HepG2 (cell line): Measurements from ENCODE around the gene PDZD8. TPM values are rescaled to one million over a fixed set of nuclear protein-coding genes. Genes with fewer than 3 reads are reported as not detected.

Source experiments
- ATAC-seq: fragments of 200-7000 bp; cut with Tn5 transposase; 3 replicates; pipeline ENCODE4 v1.9.1; 2020; ENCODE audit warnings: mild to moderate bottlenecking, moderate library complexity
- BruUV-seq: library from RNA; stranded (reverse); fragments of 400-500 nt; replicated peaks from 2 replicates; lab custom pipeline; 2021; lab: Mats Ljungman, UMichigan
- CTCF ChIA-PET: fragments of 300-600 bp; formaldehyde crosslinking; extraction: SDS; loops from one replicate; lab custom pipeline; 2021; ENCODE audit warnings: low total read pairs, inconsistent platforms, low intra/inter-chr PET ratio; lab: Yijun Ruan, JAX
- POLR2A ChIA-PET: fragments of 350-600 bp; sonication (Branson Sonifier 250); formaldehyde crosslinking; loops from one replicate; lab custom pipeline; 2020; ENCODE audit warnings: antibody characterized with exemption, inconsistent platforms; lab: Yijun Ruan, JAX
- DNase-seq: peaks from one replicate; pipeline ENCODE4 v3.0.0-alpha.2; 2015; ENCODE audit warnings: low spot score
- FAIRE-seq: peaks from 3 replicates; lab custom pipeline; 2011; peaks lifted over from hg19 to GRCh38; lab: Jason Lieb, UNC
- H2AFZ ChIP-seq: one replicate; pipeline ENCODE4 v1.6.1; 2011; ENCODE audit warnings: low read length, inconsistent platforms
- H3K27ac ChIP-seq: fragments of 300-600 bp; 3 replicates; pipeline ENCODE4 v1.8.0; 2011; ENCODE audit warnings: mixed run types, mild to moderate bottlenecking, mixed read lengths, low read length, inconsistent platforms; ENCODE audit not compliant: insufficient read depth; ENCODE audit errors: extremely low read length
- H3K27me3 ChIP-seq, 2 experiments: fragments of 200-600 bp in 1 of 2; 2 replicates in 1 of 2; 3 replicates in 1 of 2; pipeline versions ENCODE4 v1.6.0 to v1.8.0; 2011; ENCODE audit warnings: low read length in 2 of 2, mild to moderate bottlenecking in 2 of 2, moderate library complexity in 2 of 2, inconsistent platforms in 1 of 2; ENCODE audit not compliant: insufficient read depth in 2 of 2, control insufficient read depth in 1 of 2
- H3K36me3 ChIP-seq, 2 experiments: fragments of 200-600 bp in 1 of 2; replicated peaks in 1 of 2; 2 replicates in 1 of 2; 3 replicates in 1 of 2; pipeline versions ENCODE4 v1.5.1 to v1.8.0; 2011; ENCODE audit warnings: low read length in 2 of 2, inconsistent platforms in 1 of 2; ENCODE audit not compliant: insufficient read depth in 2 of 2, control insufficient read depth in 1 of 2
- H3K4me1 ChIP-seq: 2 replicates; pipeline ENCODE4 v1.5.1; 2012; ENCODE audit warnings: low read length, inconsistent platforms; ENCODE audit not compliant: insufficient read depth
- H3K4me2 ChIP-seq: 2 replicates; pipeline ENCODE4 v1.6.0; 2011; ENCODE audit warnings: low read depth, low read length, inconsistent platforms
- H3K4me3 ChIP-seq, 3 experiments: fragments of 200-600 bp in 1 of 3; sonication (generic), shearing (Covaris generic) in 1 of 3; replicated peaks in 1 of 3; 2 replicates each; pipeline ENCODE4 v1.5.1; 2011 to 2016; ENCODE audit warnings: low read length in 3 of 3, inconsistent platforms in 2 of 3, low read depth in 2 of 3, mild to moderate bottlenecking in 2 of 3, control low read depth in 1 of 3, mixed read lengths in 1 of 3; ENCODE audit not compliant: insufficient read depth in 1 of 3
- H3K79me2 ChIP-seq: one replicate; pipeline ENCODE4 v1.6.1; 2011; ENCODE audit warnings: low read length, inconsistent platforms; ENCODE audit not compliant: insufficient read depth
- H3K9ac ChIP-seq: 2 replicates; pipeline ENCODE4 v1.6.0; 2011; ENCODE audit warnings: mild to moderate bottlenecking, low read depth, low read length, inconsistent platforms; ENCODE audit not compliant: insufficient read depth
- H3K9me3 ChIP-seq: 2 replicates; pipeline ENCODE4 v1.5.1; 2012; ENCODE audit warnings: mild to moderate bottlenecking, low read length
- H4K20me1 ChIP-seq: 2 replicates; pipeline ENCODE4 v1.6.0; 2011; ENCODE audit warnings: inconsistent platforms, mild to moderate bottlenecking, low read length, moderate library complexity; ENCODE audit not compliant: insufficient read depth
- BHLHE40 ChIP-seq: IDR thresholded peaks from 2 replicates; pipeline ENCODE4 v1.6.1; 2011; ENCODE audit warnings: low read length, improper control_type of control experiment
- GFI1 ChIP-seq: sonication (generic); formaldehyde crosslinking; IDR thresholded peaks from 2 replicates; pipeline ENCODE4 v1.5.0; 2020; ENCODE audit warnings: missing genetic modification reagents, mild to moderate bottlenecking, borderline replicate concordance
- ISX ChIP-seq: sonication (generic); formaldehyde crosslinking; conservative IDR thresholded peaks from 2 replicates; pipeline ENCODE4 v1.5.0; 2020; ENCODE audit warnings: missing genetic modification reagents
- JUND ChIP-seq: sonication (generic); formaldehyde crosslinking; IDR thresholded peaks from 2 replicates; pipeline ENCODE4 v1.8.0; 2022; ENCODE audit warnings: mild to moderate bottlenecking, missing genetic modification reagents
- NFKBIZ ChIP-seq: IDR thresholded peaks from 2 replicates; pipeline ENCODE4 v1.6.1; 2018; ENCODE audit warnings: missing genetic modification reagents, missing compliant biosample characterization
- NR2C2 ChIP-seq: sonication (generic); formaldehyde crosslinking; IDR thresholded peaks from 2 replicates; pipeline ENCODE4 v1.4.0; 2020; ENCODE audit warnings: missing genetic modification reagents, mild to moderate bottlenecking, moderate library complexity, borderline replicate concordance
- NR3C1 ChIP-seq: sonication (generic); formaldehyde crosslinking; IDR thresholded peaks from 2 replicates; pipeline ENCODE4 v1.4.0; 2020; ENCODE audit warnings: missing genetic modification reagents
- ZNF44 ChIP-seq: sonication (generic); formaldehyde crosslinking; IDR thresholded peaks from 2 replicates; pipeline ENCODE4 v1.5.1; 2020; ENCODE audit warnings: mild to moderate bottlenecking, missing genetic modification reagents
- ZNF737 ChIP-seq: sonication (generic); formaldehyde crosslinking; IDR thresholded peaks from 2 replicates; pipeline ENCODE4 v1.5.0; 2020; ENCODE audit warnings: missing genetic modification reagents, mild to moderate bottlenecking, borderline replicate concordance
- ZNF788 ChIP-seq: sonication (generic); formaldehyde crosslinking; IDR thresholded peaks from 2 replicates; pipeline ENCODE4 v1.5.0; 2020; ENCODE audit warnings: mild to moderate bottlenecking, missing genetic modification reagents, borderline replicate concordance
- ZSCAN12 ChIP-seq: sonication (generic); formaldehyde crosslinking; IDR thresholded peaks from 2 replicates; pipeline ENCODE4 v1.9.0; 2021; ENCODE audit warnings: mild to moderate bottlenecking, missing genetic modification reagents
- WGBS: methylation state at CpG from one replicate; pipeline ENCODE4 v1.1.6; 2017; ENCODE audit warnings: low lambda C conversion rate; 5-methylcytosine and 5-hydroxymethylcytosine counted together
- in situ Hi-C: cut with HindIII; loops from 2 replicates; pipeline ENCODE4 v1.10.0; 2017; ENCODE audit warnings: low pct_unique_long_range_greater_than_20kb; ENCODE audit not compliant: extremely low pct_ligation_motif_present
- intact Hi-C: fragments of 100-400 bp; cut with micrococcal nuclease; formaldehyde crosslinking; loops from one replicate; pipeline ENCODE4 v1.10.0; 2022; ENCODE audit not compliant: unreplicated experiment
- polyA plus RNA-seq, 8 experiments: library from polyadenylated mRNA; depleted of rRNA in 3 of 8; stranded (reverse) in 7 of 8; unstranded in 1 of 8; fragments of >200 nt; fragmentation: Illumina TruSeq in 4 of 8; extraction: Trizol in 4 of 8; gene quantifications; 2 replicates each; pipeline versions ENCODE4 v1.2.1 to v1.2.3, GENCODE V29; 2011 to 2016; ENCODE audit warnings: low read depth in 4 of 8, missing spikeins in 1 of 8, mixed read lengths in 1 of 8; ENCODE audit not compliant: insufficient read depth in 1 of 8
- total RNA-seq, 5 experiments: library from RNA; depleted of rRNA; stranded (reverse); fragments of >200 nt; fragmentation: Illumina TruSeq; extraction: Trizol; gene quantifications; 2 replicates each; pipeline ENCODE4 v1.2.3, GENCODE V29; 2016; ENCODE audit warnings: low read depth in 1 of 5
- TF ChIP-seq, protein P1 (sequence below): sonication (generic); formaldehyde crosslinking; IDR thresholded peaks from 2 replicates; pipeline ENCODE4 v1.5.1; 2020; ENCODE audit warnings: missing genetic modification reagents, mild to moderate bottlenecking, borderline replicate concordance
- TF ChIP-seq, protein P2 (sequence below), 2 experiments: sonication (generic) in 1 of 2; formaldehyde crosslinking in 1 of 2; IDR thresholded peaks; 2 replicates each; pipeline versions ENCODE4 v1.5.1 to v1.6.1; 2011 to 2020; ENCODE audit warnings: borderline replicate concordance in 1 of 2, low read depth in 1 of 2, low read length in 1 of 2, mild to moderate bottlenecking in 1 of 2, missing genetic modification reagents in 1 of 2, moderate library complexity in 1 of 2

PDZD8 gene
- total and polyA plus RNA-seq, 2 of the 13 experiments (the other 11 are each of a cell fraction or from before 2014, with no cell fraction given): 11.2 to 32.0 TPM

GRCh38 chr10:117264782-117265181 lies 110.5 kb downstream of the PDZD8 start (continued):
- TF ChIP-seq, protein P1, sequence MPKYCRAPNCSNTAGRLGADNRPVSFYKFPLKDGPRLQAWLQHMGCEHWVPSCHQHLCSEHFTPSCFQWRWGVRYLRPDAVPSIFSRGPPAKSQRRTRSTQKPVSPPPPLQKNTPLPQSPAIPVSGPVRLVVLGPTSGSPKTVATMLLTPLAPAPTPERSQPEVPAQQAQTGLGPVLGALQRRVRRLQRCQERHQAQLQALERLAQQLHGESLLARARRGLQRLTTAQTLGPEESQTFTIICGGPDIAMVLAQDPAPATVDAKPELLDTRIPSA (CRISPR knock-in tag): no peak
- TF ChIP-seq ZSCAN12: no peak
- no peak for TF ChIP-seq NR3C1 (CRISPR knock-in tag)
- no peak for TF ChIP-seq JUND (CRISPR knock-in tag)
- no peak for TF ChIP-seq ISX (CRISPR knock-in tag)
- TF ChIP-seq, protein P2, sequence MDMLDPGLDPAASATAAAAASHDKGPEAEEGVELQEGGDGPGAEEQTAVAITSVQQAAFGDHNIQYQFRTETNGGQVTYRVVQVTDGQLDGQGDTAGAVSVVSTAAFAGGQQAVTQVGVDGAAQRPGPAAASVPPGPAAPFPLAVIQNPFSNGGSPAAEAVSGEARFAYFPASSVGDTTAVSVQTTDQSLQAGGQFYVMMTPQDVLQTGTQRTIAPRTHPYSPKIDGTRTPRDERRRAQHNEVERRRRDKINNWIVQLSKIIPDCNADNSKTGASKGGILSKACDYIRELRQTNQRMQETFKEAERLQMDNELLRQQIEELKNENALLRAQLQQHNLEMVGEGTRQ (IDR thresholded peaks at IDR 0.05; ENCODE audit: low read depth, low read length): no peak
- TF ChIP-seq, protein P2 (CRISPR knock-in tag; IDR thresholded peaks at IDR 0.05; ENCODE audit: borderline replicate concordance): no peak
- no peak for TF ChIP-seq ZNF788 (CRISPR knock-in tag)
- TF ChIP-seq BHLHE40: peak; percentile 70

DNA sequence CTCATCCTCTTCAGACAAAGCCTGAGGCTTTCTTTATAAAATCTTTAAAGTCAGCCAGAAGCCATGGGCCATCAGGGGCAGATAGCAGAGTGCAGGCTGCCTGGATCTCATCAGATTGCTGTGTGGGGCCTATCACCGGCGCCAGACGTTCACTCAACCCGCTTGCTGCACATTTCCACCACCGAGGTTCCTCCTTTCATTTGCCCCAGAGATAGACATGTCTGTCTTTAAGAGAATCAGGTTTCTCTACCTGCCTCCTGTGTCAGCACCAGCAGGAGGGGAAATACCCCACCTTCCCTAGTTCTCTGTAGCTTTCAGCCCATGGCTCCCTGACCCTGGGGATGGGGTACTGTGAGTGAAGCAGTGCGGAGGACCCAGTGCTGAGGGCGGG lies 112.3 kb downstream of the PDZD8 start:
- no peak for ATAC-seq
- 78% methylated on average over 7 of the region's 7 CpGs for WGBS
- no peak overlapping the region for H3K27ac ChIP-seq
- no peak overlapping the region for H2AFZ ChIP-seq
- ChIA-PET POLR2A (no interaction called here), CTCF (no interaction called here)
- H3K79me2 ChIP-seq: no peaks in the 10 kb centered on the region
- H3K36me3 ChIP-seq: no peaks in the 10 kb centered on the region
- peaks cover 0 to 33% of the 10 kb centered on the region in 2 experiments; a peak in 2 of 5 replicates for H3K27me3 ChIP-seq
- H3K4me2 ChIP-seq: peak overlapping the region; percentile 61; the same call in 1 of the 2 replicates
- DNase-seq: no peak
- H3K4me3 ChIP-seq: no peak overlapping the region
- H4K20me1 ChIP-seq: no peaks in the 10 kb centered on the region
- H3K9ac ChIP-seq: no peak overlapping the region
- no peaks in the 10 kb centered on the region for H3K9me3 ChIP-seq
- BruUV-seq: no TSS peak
- H3K4me1 ChIP-seq: peaks cover 36% of the 10 kb centered on the region
- TF ChIP-seq ZNF44 (CRISPR knock-in tag) (no peak), ZNF737 (CRISPR knock-in tag) (no peak), NFKBIZ (CRISPR knock-in tag) (no peak), GFI1 (no peak), NR2C2 (CRISPR knock-in tag) (no peak)
- in situ Hi-C loops (no loop called here), intact Hi-C loops (no loop called here)
- FAIRE-seq: no peak
